Activated CD8-positive, alpha-beta T cell treated with anti-CD3 and anti-CD28 coated beads, Interleukin-2, amount 10 ng/mL, durations not matched to agents 7 days and 5 days (primary cell): ENCODE measurements around the gene DNASE1L1. TPM values are rescaled to one million over a fixed set of nuclear protein-coding genes. Genes with fewer than 3 reads are reported as not detected.
A peak's percentile ranks its signal among the peaks of the same experiment; 100 is the strongest.
"Not testable (repeated sequence)": the region's sequence is repeated elsewhere in the genome, so short reads cannot be mapped to it uniquely, and the experiment has no call there.

ENCODE experiments used
- ATAC-seq: fragments of 150-1000 bp; cut with Tn5 transposase; one replicate; pipeline ENCODE4 v1.10.0; 2021; ENCODE audit warnings: moderate library complexity
- CTCF ChIA-PET: fragments of 350-600 bp; sonication (Branson Sonifier 250); formaldehyde crosslinking; loops from one replicate; lab custom pipeline; 2021; ENCODE audit warnings: antibody characterized with exemption; lab: Charles Lee
- POLR2A ChIA-PET: fragments of 350-600 bp; sonication (Branson Sonifier 250); formaldehyde crosslinking; loops from one replicate; lab custom pipeline; 2021; ENCODE audit warnings: antibody characterized with exemption; lab: Charles Lee
- DNase-seq: peaks from one replicate; pipeline ENCODE4 v3.0.0-alpha.2; 2020
- H3K27ac Mint-ChIP-seq: one replicate; pipeline ENCODE4 v1.8.0; 2021; ENCODE audit warnings: mild to moderate bottlenecking, mixed read lengths
- H3K27me3 Mint-ChIP-seq: one replicate; pipeline ENCODE4 v1.8.0; 2021; ENCODE audit warnings: low read depth, mixed read lengths
- H3K36me3 Mint-ChIP-seq: one replicate; pipeline ENCODE4 v1.8.0; 2021; ENCODE audit warnings: low read depth, mixed read lengths
- H3K4me1 Mint-ChIP-seq: one replicate; pipeline ENCODE4 v1.8.0; 2021; ENCODE audit warnings: low read depth, mixed read lengths
- H3K4me3 Mint-ChIP-seq: one replicate; pipeline ENCODE4 v1.8.0; 2021; ENCODE audit warnings: mild to moderate bottlenecking, mixed read lengths
- H3K9me3 Mint-ChIP-seq: one replicate; pipeline ENCODE4 v1.8.0; 2022; ENCODE audit warnings: mixed read lengths; ENCODE audit not compliant: insufficient read depth
- total RNA-seq, 2 experiments: library from RNA; stranded (reverse); gene quantifications; one replicate each; pipeline ENCODE4 v1.2.3, GENCODE V29; 2021

The DNASE1L1 gene
- total RNA-seq, 2 experiments from 2014 or later: 22.5 to 26.5 TPM

DNA sequence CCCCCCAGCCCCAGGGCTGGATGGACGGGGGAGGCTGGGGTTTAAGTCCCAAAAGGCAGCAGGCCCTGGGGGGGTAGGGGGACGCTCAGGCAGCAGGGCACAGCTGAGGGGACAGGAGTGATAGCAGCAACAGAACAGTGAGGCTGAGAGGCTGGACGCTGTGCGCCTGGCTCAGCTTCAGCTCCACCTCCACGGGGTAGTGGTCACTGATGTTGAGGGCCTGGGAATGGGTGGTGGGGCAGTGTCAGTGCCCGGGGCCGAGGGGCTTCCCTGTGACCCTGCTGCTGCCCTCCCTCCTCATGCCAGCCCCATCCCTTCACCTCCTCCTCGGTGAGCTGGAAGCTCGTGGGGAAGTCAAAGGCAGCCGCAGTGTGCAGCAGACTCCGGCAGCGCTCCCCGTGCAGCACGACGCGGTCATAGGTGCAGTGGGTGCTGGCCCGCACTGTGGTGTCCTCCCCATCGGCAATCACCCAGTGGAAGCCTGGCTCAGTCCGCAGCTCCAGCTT, 6.4 kb downstream of the DNASE1L1 start:
- H3K36me3 Mint-ChIP-seq: peaks cover 38% of the 10 kb centered on the region
- ChIA-PET CTCF (no interaction called here), POLR2A (interaction anchor here (0.6 to 1.1 kb wide), 2 partner anchors 32 to 87 kb away, joined by 3 read pairs; no protein-coding TSS in a partner anchor)
- peaks cover 11% of the 10 kb centered on the region for H3K4me1 Mint-ChIP-seq
- H3K27me3 Mint-ChIP-seq: no peaks in the 10 kb centered on the region
- peak overlapping the region; percentile 44 for H3K27ac Mint-ChIP-seq
- ATAC-seq (no peak), DNase-seq (no peak)
- no peak overlapping the region for H3K4me3 Mint-ChIP-seq
- no peaks in the 10 kb centered on the region for H3K9me3 Mint-ChIP-seq

DNA sequence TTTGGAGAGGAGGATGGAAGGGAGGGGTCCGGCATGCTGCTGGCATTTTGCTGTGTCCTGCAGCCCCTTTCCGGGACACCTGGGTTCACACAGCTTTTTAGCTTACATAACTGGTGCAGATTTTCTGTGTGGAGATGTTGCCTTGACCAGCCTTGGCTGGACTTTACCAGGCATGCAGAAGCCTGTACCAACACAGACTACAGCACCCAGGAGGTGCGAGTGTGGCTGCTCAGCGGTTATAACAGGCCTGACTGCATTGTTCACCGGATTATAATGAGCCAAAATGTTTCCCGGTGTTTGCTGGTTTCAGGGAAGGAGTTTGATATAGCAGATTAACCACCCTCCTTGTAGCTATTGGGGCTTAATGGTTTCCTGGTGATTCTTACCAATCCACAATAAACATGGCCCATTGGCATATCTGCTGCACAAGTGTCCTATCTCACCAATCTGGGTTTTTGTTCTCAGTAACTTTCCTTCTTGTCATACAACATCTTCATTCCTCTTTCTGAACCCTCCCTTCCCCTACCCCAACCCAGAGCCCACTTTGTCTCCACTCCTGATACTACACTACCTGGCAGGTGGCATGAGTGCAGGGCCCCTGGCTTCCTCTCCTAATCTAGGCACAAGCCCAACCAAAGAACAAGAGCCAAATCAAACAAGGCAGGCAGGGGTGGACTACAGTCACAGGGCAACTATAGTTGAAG, 7.0 kb downstream of the DNASE1L1 start:
- no peak overlapping the region for H3K4me3 Mint-ChIP-seq
- no peaks in the 10 kb centered on the region for H3K27me3 Mint-ChIP-seq
- POLR2A ChIA-PET: interaction anchor here (0.6 to 1.1 kb wide), 2 partner anchors 32 to 88 kb away, joined by 3 read pairs; no protein-coding TSS in a partner anchor
- no peak for ATAC-seq
- peaks cover 12% of the 10 kb centered on the region for H3K4me1 Mint-ChIP-seq
- peak overlapping the region; percentile 44 for H3K27ac Mint-ChIP-seq
- CTCF ChIA-PET: no interaction called here
- no peaks in the 10 kb centered on the region for H3K9me3 Mint-ChIP-seq
- DNase-seq: no peak
- H3K36me3 Mint-ChIP-seq: peaks cover 38% of the 10 kb centered on the region

DNA sequence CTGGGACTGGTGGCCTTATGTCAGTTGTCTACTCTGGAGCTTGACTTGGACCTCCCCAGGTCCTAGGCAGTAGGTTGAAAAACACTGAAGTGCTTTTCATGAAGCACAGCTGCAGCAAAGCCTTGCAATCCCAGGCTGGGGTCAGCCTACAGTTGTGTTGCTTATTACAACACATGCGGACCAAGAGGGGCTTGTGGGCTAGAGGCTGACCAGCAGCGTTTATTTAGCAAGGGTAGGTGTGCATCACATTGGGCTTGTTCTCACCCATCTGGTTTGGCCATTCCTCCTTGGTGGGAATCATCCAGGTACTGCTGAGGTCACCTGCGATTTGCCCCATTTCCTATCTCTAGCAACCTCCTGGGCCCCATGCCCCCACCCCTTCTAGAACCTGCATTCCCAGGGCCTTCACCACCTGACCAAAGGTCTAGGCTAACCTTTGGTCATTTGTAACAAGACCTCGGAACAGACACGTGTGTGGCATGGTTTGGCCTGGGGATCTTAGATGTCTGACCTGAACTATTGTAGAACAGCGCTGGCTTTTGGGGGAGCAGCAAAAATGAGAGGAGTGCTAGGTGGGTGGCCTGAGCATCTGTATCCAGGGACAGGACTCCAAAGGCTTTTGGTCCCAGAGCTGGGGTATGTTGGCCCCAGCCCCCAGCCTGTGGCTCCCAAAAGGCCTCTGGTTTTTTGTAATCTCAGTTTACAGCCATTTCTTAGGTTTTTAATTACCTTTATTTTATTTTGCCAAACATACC, 7.8 kb downstream of the DNASE1L1 start:
- no peaks in the 10 kb centered on the region for H3K27me3 Mint-ChIP-seq
- POLR2A ChIA-PET: interaction anchor here (0.7 to 1.2 kb wide), 2 partner anchors 19 to 1570 kb away, joined by 4 read pairs; partner anchors contain the start of genes CETN2 and NSDHL
- H3K27ac Mint-ChIP-seq: peak overlapping the region; percentile 100
- CTCF ChIA-PET: no interaction called here
- peaks cover 14% of the 10 kb centered on the region for H3K4me1 Mint-ChIP-seq
- ATAC-seq: no peak
- DNase-seq: no peak
- H3K9me3 Mint-ChIP-seq: no peaks in the 10 kb centered on the region
- H3K36me3 Mint-ChIP-seq: peaks cover 40% of the 10 kb centered on the region
- H3K4me3 Mint-ChIP-seq: peak overlapping the region; percentile 90

DNA sequence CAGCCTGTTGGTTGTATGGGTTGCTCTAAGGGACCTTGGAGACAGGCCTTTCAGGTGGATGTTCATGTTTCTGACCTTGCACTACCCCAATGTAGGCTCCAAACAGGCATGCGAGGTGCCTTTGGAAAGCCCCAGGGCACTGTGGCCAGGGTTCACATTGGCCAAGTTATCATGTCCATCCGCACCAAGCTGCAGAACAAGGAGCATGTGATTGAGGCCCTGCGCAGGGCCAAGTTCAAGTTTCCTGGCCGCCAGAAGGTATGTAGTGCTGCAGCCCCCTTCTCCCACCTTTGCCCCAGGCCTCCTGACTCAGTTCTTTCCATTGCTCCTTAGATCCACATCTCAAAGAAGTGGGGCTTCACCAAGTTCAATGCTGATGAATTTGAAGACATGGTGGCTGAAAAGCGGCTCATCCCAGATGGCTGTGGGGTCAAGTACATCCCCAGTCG, 8.7 kb downstream of the DNASE1L1 start:
- CTCF ChIA-PET: interaction anchor here (1.4 kb wide), 1 partner anchor 127 kb away, joined by 6 read pairs; no protein-coding TSS in a partner anchor
- peaks cover 14% of the 10 kb centered on the region for H3K4me1 Mint-ChIP-seq
- H3K36me3 Mint-ChIP-seq: peaks cover 40% of the 10 kb centered on the region

DNA sequence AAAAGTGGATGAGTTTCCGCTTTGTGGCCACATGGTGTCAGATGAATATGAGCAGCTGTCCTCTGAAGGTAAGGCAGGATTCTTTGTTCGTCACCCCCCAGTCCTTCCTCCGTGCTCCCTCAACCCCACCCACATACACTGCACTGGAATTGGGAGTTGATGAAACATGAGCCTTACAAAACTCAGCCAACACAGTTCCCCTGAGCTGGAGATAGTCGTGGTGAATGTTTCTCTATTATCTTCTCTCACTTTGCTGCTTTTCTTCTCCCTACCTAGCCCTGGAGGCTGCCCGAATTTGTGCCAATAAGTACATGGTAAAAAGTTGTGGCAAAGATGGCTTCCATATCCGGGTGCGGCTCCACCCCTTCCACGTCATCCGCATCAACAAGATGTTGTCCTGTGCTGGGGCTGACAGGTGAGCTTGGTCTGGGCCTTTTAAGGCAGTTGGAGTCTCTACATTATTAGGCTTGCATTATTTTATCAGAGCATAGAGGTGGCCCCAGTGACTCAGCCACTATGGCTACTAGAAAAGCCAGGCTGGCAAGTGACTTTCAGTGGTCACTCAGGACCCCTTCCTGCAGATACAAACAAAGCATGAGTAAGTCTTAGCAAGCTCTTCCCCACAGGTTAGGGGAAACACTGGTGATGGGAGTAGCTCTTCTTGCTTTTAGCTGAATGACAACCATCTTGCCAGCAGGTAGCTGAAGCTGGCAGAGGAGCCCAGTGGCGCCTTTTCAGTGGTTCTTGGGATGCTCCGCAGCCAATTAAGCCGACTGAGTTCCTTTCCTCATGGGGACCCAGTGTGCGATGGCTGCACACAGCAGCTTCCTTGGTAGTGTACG, 9.3 kb downstream of the DNASE1L1 start:
- Mint-ChIP-seq H3K36me3 (peaks cover 40% of the 10 kb centered on the region), H3K27me3 (no peaks in the 10 kb centered on the region), H3K27ac (peak overlapping the region; percentile 100), H3K4me3 (peak overlapping the region; percentile 90), H3K4me1 (peaks cover 14% of the 10 kb centered on the region), H3K9me3 (no peaks in the 10 kb centered on the region)
- CTCF ChIA-PET: interaction anchor here (1.2 to 1.7 kb wide), 4 partner anchors 127 to 142 kb away, joined by 3 to 6 read pairs (median 4); no protein-coding TSS in a partner anchor
- peak; percentile 55 for DNase-seq
- POLR2A ChIA-PET: interaction anchor here (0.8 to 3.5 kb wide), 10 partner anchors 11 to 141 kb away, joined by 3 to 55 read pairs (median 5); partner anchors contain the start of genes ATP6AP1, DNASE1L1, SLC10A3 and TAFAZZIN
- ATAC-seq: no peak

More for the DNA sequence above, 8.7 kb downstream of the DNASE1L1 start:
- not testable (repeated sequence) for ATAC-seq, DNase-seq, H3K27me3 Mint-ChIP-seq, H3K9me3 Mint-ChIP-seq
- Mint-ChIP-seq H3K4me3 (peak overlapping the region; percentile 90), H3K27ac (peak overlapping the region; percentile 100)
- POLR2A ChIA-PET: interaction anchor here (1.2 to 3.5 kb wide), 5 partner anchors 11 to 97 kb away, joined by 3 to 55 read pairs (median 4); partner anchors contain the start of genes DNASE1L1, SLC10A3 and TAFAZZIN

DNA sequence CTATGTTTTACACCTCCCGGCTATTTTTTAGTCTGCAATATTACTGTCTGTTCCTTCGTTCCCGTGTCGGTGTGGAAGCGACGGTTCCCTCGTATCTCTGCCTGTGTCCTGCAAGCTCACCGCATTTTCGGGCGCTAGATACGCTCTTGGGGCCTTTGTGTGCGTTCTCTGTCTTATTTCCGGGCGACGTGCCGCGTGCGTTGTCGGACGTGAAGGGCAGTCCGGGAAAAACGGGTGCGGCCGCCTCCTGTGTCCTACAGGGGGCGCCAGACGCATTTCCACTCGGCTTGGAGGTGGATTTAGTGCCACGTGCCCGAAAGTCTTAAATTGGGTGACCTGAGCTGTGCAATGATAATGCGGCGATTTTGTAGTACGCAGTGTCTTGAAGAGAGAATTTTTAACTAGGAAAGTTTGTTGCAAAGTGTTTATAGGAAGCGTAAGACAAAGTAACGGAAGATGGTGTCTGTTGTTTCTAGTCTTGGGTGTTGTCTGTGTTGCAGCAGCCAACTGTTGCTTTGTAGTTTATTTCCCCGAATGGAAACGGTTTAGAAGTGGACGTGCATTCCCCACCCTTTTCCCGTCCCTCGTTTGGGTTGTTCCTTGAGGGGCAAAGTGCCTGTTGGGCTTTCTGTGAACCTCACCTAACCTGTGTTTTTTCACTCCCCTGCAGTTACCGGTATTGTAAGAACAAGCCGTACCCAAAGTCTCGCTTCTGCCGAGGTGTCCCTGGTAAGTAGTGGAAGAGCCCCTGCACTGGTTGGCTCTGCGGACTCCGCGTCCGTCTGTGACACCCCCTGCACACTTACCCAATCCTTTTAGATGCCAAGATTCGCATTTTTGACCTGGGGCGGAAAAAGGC, 10.2 kb downstream of the DNASE1L1 start:
- no peaks in the 10 kb centered on the region for H3K9me3 Mint-ChIP-seq
- peaks cover 40% of the 10 kb centered on the region for H3K36me3 Mint-ChIP-seq
- peak; percentile 36 for ATAC-seq
- ChIA-PET POLR2A (interaction anchor here (0.7 to 3.5 kb wide), 21 partner anchors 12 to 143 kb away, joined by 3 to 55 read pairs (median 4); partner anchors contain the start of genes ATP6AP1, DNASE1L1, SLC10A3 and TAFAZZIN), CTCF (interaction anchor here (0.9 to 1.9 kb wide), 10 partner anchors 12 to 143 kb away, joined by 3 to 8 read pairs (median 5); partner anchors contain the start of gene SLC10A3)
- DNase-seq: peak; percentile 90
- peaks cover 14% of the 10 kb centered on the region for H3K4me1 Mint-ChIP-seq
- peak overlapping the region; percentile 90 for H3K4me3 Mint-ChIP-seq
- peak overlapping the region; percentile 100 for H3K27ac Mint-ChIP-seq
- H3K27me3 Mint-ChIP-seq: no peaks in the 10 kb centered on the region

DNA sequence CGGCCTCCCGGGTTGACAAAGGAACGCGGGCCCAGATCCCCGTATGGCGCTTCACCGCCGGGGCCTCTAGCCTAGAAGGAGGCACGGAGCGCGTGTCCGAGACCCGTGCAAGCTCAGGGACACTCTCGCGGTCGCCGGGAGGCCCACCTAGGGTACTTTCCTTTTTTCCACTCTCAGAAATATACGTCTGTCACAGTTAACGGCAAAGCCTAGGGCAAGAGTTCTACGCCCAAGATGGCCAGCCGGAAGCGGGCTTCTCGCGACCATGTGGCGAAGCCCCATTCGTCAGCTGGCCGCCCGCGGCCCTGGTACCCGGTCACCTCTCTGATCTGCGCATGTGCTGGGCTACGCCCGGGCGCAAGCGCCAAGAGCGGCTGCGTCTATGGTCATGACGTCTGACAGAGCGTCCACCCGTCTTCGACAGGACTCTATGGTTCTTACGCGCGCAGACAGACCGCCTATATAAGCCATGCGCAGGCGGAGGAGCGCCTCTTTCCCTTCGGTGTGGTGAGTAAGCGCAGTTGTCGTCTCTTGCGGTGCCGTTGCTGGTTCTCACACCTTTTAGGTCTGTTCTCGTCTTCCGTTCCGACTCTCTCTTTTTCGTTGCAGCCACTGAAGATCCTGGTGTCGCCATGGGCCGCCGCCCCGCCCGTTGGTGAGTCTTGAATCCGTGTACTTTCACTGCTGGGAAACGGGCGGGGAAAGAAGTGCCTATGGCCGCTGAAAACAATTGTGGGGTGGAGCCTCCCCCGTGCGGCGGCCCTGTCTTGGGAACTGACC, 11.0 kb downstream of the DNASE1L1 start, which contains the start of gene RPL10:
TSS of gene RPL10 (plus strand) at position 490 of the 780 bp plus-strand sequence. CDS start at position 633, 143 bp downstream.
- peak within 1 kb of the TSS; percentile 90 for H3K4me3 Mint-ChIP-seq
- H3K9me3 Mint-ChIP-seq: no peaks in the 10 kb centered on the region
- POLR2A ChIA-PET: interaction anchor here (0.7 to 3.5 kb wide), 19 partner anchors 13 to 631 kb away, joined by 3 to 55 read pairs (median 4); partner anchors contain the start of genes ATP6AP1, DNASE1L1 and TAFAZZIN
- peaks cover 37% of the 10 kb centered on the region for H3K36me3 Mint-ChIP-seq
- CTCF ChIA-PET: interaction anchor here (0.6 to 1.9 kb wide), 10 partner anchors 12 to 144 kb away, joined by 3 to 8 read pairs (median 4); partner anchors contain the start of gene SLC10A3
- H3K27ac Mint-ChIP-seq: peak within 1 kb of the TSS; percentile 100
- no peaks in the 10 kb centered on the region for H3K27me3 Mint-ChIP-seq
- peaks cover 14% of the 10 kb centered on the region for H3K4me1 Mint-ChIP-seq
- DNase-seq (peak; percentile 94), ATAC-seq (peak; percentile 78)

DNA sequence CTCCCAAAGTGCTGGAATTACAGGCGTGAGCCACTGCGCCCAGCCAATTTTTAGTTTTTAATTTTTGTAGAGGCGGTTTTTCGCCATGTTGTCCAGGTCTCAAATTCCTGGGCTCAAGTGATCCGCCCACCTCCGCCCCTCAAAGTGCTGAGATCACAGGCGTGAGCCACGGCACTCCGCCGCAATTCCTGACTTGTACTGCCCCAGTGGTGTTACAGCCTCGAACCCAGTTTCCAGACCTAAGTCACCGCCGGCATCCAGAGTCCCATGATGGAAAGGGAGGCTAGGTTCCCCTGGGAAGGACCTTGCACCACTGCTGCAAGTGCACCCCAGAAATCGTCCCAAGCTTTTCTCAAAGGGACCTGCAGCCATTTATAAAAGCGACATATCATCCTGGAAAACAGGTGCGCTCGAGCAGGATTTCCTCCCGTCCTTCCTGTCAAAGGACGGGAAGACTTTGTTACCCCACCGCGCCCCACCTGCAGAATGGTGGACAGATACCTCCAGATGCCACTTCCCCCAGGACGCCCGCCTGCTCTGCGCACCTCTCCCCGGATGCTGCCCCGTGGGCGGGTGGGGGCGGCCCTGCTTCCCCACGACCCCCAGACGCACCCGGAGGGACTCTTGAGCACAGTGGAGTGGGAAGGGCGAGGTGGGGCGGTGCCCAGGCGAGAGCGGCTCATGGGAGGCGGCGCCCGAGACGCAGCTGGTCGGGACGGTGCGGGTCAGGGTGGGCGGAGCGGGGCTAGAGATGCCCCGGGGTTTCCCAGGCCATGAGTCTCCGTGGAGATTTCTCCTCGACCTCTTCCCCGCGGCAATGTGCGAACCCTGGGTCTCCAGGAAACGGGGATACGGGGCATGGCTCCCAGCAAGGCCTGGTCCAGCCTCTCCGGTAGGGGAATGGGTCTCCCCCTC, 11.8 kb downstream of the DNASE1L1 start:
- H3K36me3 Mint-ChIP-seq: peaks cover 37% of the 10 kb centered on the region
- H3K4me1 Mint-ChIP-seq: peaks cover 14% of the 10 kb centered on the region
- ChIA-PET CTCF (interaction anchor here (0.6 to 1.9 kb wide), 4 partner anchors 13 to 130 kb away, joined by 3 to 8 read pairs (median 6); partner anchors contain the start of gene SLC10A3), POLR2A (interaction anchor here (0.7 to 3.5 kb wide), 16 partner anchors 14 to 630 kb away, joined by 3 to 55 read pairs (median 4); partner anchors contain the start of genes ATP6AP1, DNASE1L1 and TAFAZZIN)
- peak overlapping the region; percentile 100 for H3K27ac Mint-ChIP-seq
- H3K4me3 Mint-ChIP-seq: peak overlapping the region; percentile 90
- no peaks in the 10 kb centered on the region for H3K27me3 Mint-ChIP-seq
- no peaks in the 10 kb centered on the region for H3K9me3 Mint-ChIP-seq
- DNase-seq (peak; percentile 71), ATAC-seq (peak; percentile 51)
